Head of caudate nucleus (tissue), 42 donors: Measurements from ENCODE around the gene NMNAT3.
A peak's percentile ranks its signal among the peaks of the same experiment; 100 is the strongest.

Source experiments
- DNase-seq, 42 donors: peaks; one replicate each; pipeline versions ENCODE4 v3.0.0 to v3.0.0-alpha.2; 2020 to 2021; ENCODE audit warnings: mixed read lengths in 7 of 42
- intact Hi-C: fragments of 100-400 bp; cut with DNase I; formaldehyde crosslinking; loops from one replicate; pipeline ENCODE4 v1.15.0; 2022

Gene NMNAT3

DNA sequence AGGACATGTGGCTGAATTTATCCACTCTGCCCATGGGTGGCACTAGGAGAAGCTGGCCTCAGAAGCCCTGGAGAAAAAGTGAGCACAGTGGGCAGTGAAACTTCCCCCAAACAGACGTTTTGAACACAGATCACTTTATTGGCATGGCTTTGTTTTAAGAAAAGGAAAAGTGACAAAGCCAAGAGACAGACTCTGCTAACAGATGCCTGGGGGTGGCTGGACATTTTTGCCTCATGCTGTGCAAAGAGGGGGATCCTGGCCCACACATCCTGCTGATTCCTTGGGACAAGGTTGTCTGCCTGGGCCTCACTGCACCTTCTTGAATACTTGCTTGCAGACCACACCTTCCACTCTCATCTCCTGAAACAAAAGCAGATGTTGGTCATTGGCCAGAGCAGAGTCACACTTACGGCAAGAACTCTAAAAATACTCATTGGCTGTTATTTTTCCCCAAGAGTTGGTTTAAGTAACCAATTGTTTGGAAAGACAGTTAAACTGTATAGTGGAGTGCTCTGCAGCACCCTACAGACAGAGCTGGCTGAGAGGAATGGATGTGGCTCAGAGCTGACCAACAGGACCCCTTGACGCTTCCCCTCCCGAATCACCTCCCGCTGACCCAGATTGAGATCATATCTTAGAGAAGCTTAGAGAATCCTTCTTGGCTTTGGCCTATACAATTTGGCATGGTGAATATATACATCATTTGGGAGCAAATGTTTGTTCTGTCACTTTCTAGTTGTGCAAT is 160.3 kb downstream of the NMNAT3 start:
- peak in 1 of 42 donors; percentile 17 for DNase-seq

DNA sequence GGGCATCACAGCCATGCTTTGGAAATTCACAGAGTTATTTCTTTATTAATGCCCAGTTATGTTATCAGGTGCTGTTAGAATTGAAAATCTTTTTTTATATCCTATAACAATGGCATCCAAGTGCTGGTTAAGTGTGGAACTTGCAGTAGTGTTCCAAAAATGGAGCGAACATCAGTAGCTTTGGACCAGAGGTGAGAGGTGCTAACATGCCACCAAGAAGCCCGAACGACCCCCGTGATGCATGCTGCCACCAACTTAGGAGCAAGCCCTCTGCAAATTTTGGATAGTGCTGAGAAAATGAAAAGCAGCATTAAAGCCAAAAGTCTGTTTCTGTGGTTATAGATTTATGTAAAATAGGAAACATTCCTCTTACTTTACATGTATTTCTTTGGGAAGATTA is 163.0 kb downstream of the NMNAT3 start:
- intact Hi-C loops: no loop called here
- DNase-seq: no peak

More for the DNA sequence above, 160.3 kb downstream of the NMNAT3 start:
- intact Hi-C loops: no loop called here
